Psoas muscle (tissue), 8 donors: ENCODE data around the gene TRIM50. TPM values are rescaled to one million over a fixed set of nuclear protein-coding genes. Genes with fewer than 3 reads are reported as not detected.
"Not testable (repeated sequence)": the region's sequence is repeated elsewhere in the genome, so short reads cannot be mapped to it uniquely, and the experiment has no call there.

Experiments
- ATAC-seq, 4 donors: fragments of 200-7000 bp; cut with Tn5 transposase; one replicate each; pipeline ENCODE4 v1.9.1; 2020; ENCODE audit warnings: moderate library complexity in 3 of 4, mild to moderate bottlenecking in 2 of 4
- DNase-seq, 2 donors: peaks; one replicate each; pipeline ENCODE4 v3.0.0-alpha.2; 2020
- H3K27ac ChIP-seq: fragments of 200-600 bp; one replicate; pipeline ENCODE4 v1.8.0; 2022
- H3K27me3 ChIP-seq, 3 donors: fragments of 200-600 bp in 1 of 3; one replicate each; pipeline versions ENCODE4 v1.6.1 to v1.8.0; 2013 to 2022; ENCODE audit warnings: low read length in 2 of 3, mild to moderate bottlenecking in 2 of 3, moderate library complexity in 1 of 3; ENCODE audit not compliant: insufficient read depth in 3 of 3
- H3K36me3 ChIP-seq, 2 donors: fragments of 200-600 bp in 1 of 2; one replicate each; pipeline versions ENCODE4 v1.6.1 to v1.8.0; 2013 to 2022; ENCODE audit warnings: low read depth in 1 of 2, mild to moderate bottlenecking in 1 of 2, moderate library complexity in 1 of 2; ENCODE audit not compliant: insufficient read depth in 1 of 2
- H3K4me1 ChIP-seq: fragments of 200-600 bp; one replicate; pipeline ENCODE4 v1.8.0; 2022
- H3K4me3 ChIP-seq: fragments of 200-600 bp; one replicate; pipeline ENCODE4 v1.8.0; 2022; ENCODE audit warnings: mild to moderate bottlenecking
- H3K9me3 ChIP-seq: fragments of 200-600 bp; one replicate; pipeline ENCODE4 v1.8.0; 2022
- WGBS, 3 donors: extraction: QIAGEN DNeasy Blood & Tissue Kit; methylation state at CpG; one replicate each; pipeline versions ENCODE4 v1.1.6 to v1.1.7; 2013; 5-methylcytosine and 5-hydroxymethylcytosine counted together
- intact Hi-C, 2 donors: fragments of 100-400 bp; cut with DNase I; formaldehyde crosslinking; loops; one replicate each; pipeline versions ENCODE4 v1.11.0 to v1.14.2; 2022
- polyA plus RNA-seq, 3 donors: library from polyadenylated mRNA; stranded (reverse); fragments of 200-250 nt; gene quantifications; one replicate each; pipeline ENCODE4 v1.2.3, GENCODE V29; 2013
- total RNA-seq, 4 donors: library from RNA; stranded (reverse); fragmentation: NEBNext Ultra II Directional in 2 of 4; extraction: Animal tissue kit (Norgen Biotek cat#: 25700) in 2 of 4; gene quantifications; one replicate each; pipeline versions ENCODE4 v1.2.1 to v1.2.4, GENCODE V29; 2021 to 2023
- TF ChIP-seq, protein P1 (sequence below): fragments of 200-600 bp; IDR thresholded peaks from one replicate; pipeline ENCODE4 v1.8.0; 2022; ENCODE audit warnings: antibody characterized with exemption
- donor health status: healthy with polysubstance abuse.
- donor health status: DM: no; HTN: no; CAD: no; lungs with moderate emphysema.
- donor health status: Bipolar disorder and iron deficiency.
- donor health status: healthy.
- donor health status: DM: yes; HTN: yes; CAD: no.
- donor health status: DM: no; HTN: no; CAD: no.
- donor health status: DM: no; HTN: no; CAD: no.
- donor health status: DM: yes; HTN: yes; CAD: no.

Gene TRIM50
- total and polyA plus RNA-seq, 7 donors = 0.12 to 1.3 (median 0.32) TPM

DNA sequence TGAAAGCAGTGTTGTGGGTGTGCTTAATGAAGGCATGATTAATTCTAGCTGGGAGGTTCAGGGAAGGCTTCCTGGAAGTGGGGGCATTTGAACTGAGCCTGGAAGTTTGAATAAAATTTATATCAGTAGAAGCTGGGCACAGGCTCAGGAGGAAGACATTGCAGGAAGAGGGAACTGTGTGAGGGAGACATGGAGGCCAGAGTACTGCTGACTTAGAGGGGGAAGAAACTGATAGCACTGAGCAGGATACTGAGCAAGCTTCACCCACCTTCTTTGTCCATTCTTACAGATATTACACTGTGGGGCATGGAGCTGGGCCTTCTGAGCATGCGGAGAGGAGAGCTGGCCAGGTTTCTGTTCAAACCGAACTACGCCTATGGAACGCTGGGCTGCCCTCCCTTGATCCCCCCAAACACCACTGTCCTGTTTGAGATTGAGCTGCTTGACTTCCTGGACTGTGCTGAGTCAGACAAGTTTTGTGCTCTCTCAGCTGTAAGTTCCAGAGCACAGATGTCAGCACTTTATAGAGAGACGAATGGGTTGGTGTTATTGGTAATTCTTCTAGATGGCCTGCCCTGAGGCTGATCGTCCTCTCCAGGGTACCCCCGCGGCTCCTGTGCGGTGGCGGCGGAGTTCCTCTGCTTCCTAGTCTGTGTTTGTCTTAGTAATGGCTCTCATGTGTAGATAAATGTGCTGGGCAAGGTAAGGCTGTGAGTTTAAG, 2.1 kb upstream of the TRIM50 start:
- ATAC-seq = no peak
- WGBS, 3 donors = 63 to 68% (median 65%) methylated on average over 11 of the region's 11 CpGs
- Histone ChIP-seq H3K4me3 (no peak overlapping the region), H3K27me3 (no peaks in the 10 kb centered on the region), H3K4me1 (no peaks in the 10 kb centered on the region), H3K27ac (no peak overlapping the region), H3K36me3 (no peaks in the 10 kb centered on the region), H3K9me3 (no peaks in the 10 kb centered on the region)
- TF ChIP-seq, protein P1, sequence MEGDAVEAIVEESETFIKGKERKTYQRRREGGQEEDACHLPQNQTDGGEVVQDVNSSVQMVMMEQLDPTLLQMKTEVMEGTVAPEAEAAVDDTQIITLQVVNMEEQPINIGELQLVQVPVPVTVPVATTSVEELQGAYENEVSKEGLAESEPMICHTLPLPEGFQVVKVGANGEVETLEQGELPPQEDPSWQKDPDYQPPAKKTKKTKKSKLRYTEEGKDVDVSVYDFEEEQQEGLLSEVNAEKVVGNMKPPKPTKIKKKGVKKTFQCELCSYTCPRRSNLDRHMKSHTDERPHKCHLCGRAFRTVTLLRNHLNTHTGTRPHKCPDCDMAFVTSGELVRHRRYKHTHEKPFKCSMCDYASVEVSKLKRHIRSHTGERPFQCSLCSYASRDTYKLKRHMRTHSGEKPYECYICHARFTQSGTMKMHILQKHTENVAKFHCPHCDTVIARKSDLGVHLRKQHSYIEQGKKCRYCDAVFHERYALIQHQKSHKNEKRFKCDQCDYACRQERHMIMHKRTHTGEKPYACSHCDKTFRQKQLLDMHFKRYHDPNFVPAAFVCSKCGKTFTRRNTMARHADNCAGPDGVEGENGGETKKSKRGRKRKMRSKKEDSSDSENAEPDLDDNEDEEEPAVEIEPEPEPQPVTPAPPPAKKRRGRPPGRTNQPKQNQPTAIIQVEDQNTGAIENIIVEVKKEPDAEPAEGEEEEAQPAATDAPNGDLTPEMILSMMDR = no peak
- no peak for DNase-seq
- intact Hi-C loops = no loop called here

DNA sequence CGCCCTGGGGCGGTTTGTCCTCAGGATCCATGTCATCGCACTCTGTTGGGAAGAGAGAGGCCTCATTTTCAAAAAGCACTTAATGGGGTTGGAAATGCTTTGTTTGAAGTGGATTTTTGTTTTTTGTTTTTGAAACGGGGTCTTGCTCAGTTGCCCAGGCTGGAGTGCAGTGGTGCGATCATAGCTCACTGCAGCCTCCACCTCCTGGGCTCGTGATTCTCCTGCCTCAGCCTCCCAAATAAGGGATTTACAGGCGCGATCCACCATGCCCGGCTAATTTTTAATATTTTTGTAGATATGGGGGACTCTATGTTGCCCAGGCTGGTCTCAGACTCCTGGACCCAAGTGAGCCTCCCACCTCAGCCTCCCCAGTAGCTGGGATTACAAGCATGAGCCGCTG, 814 bp upstream of the TRIM50 start:
- TF ChIP-seq, protein P1 = no peak
- H3K9me3 ChIP-seq = no peaks in the 10 kb centered on the region
- ATAC-seq (no peak), DNase-seq (no peak)
- intact Hi-C loops = no loop called here
- H3K36me3 ChIP-seq = no peaks in the 10 kb centered on the region
- H3K27me3 ChIP-seq = no peaks in the 10 kb centered on the region
- H3K4me3 ChIP-seq = no peak overlapping the region
- H3K4me1 ChIP-seq = peaks cover 5% of the 10 kb centered on the region
- 95 to 96% (median 96%) methylated on average over 10 of the region's 10 CpGs for WGBS, 3 donors
- H3K27ac ChIP-seq = no peak overlapping the region

DNA sequence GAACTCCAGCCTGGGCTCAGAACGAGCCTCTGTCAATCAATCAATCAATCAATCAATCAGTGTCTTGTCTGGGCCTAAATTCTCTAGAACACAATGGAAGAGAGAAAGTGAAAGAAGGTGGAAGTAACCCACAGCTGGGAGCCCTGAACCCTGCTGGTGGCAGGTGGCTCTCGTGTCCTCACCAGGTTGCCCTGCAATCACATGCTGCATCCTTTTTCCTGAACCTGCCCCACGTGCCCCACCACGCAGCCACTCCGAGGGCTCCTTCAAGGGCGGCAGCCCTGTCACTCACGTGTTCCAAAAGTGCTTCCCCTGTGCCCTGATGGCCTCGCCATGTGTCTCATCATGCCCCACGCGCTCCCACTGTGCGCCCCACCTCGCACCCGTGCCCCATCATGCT, 433 bp downstream of the TRIM50 start:
- intact Hi-C loops, ATAC-seq, H3K9me3 ChIP-seq, H3K4me1 ChIP-seq, H3K4me3 ChIP-seq, H3K27me3 ChIP-seq, H3K36me3 ChIP-seq, DNase-seq, H3K27ac ChIP-seq: not testable (repeated sequence)
- WGBS, 3 donors = 82 to 93% (median 90%) methylated on average over 7 to 11 of the region's 13 CpGs

DNA sequence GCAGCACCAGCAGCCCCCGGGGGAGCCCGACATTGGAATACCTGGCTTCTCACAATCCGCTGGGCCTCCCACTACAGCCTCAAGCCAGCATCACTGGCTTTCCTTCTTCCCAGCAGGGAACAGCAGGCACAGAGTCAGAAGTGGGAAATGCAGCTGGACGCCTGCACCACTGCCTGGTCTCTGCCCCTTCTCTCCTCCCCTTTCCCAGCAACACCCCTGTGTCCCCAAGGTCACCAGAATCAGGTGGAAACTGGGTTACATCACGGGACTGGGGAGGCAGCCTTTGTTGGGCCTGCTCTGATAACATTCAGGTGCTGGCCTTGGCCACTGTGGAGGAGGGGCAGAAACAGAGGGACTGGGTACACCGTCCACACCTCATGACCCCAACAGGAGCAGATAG, 2.5 kb downstream of the TRIM50 start:
- ATAC-seq, H3K27me3 ChIP-seq, H3K4me3 ChIP-seq, H3K4me1 ChIP-seq, H3K27ac ChIP-seq, H3K36me3 ChIP-seq, H3K9me3 ChIP-seq, DNase-seq, intact Hi-C loops: not testable (repeated sequence)
- 82 to 85% (median 84%) methylated on average over 6 of the region's 6 CpGs for WGBS, 3 donors

DNA sequence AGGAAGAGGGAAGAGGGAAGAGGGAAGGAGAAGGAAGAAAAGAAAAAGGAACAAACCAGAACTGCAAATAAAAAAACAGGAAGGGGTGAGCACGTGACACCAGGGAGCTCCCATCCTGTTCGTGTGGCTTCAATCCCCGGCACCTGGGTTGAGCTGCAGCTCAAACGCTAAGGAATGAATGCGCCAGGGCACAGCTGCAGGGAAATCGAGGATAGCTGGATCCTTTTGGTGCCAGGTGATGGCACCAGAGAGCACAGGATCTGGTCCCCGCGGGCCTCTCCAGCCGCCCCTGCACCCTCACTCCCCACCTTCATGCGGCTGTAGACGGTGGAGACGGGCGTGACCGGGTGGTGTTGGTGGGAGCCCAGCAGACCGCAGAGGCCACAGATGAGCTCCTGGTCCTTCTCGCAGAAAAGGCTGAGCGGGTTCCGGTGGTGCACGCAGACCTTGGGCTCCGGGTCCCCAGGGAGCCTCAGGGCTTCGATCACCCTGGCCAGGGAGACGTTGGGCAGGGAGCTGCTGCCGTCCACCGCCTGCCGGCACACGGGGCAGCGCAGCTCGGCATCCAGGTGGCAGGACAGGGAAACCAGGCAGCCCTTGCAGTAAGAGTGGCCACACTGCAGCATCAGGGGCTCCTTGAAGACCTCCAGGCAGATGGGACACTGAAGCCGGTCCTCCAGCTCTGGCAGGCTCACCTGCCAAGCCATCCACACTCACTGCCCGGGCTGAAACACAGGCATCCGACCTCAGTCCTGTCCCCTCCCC, 3.6 kb downstream of the TRIM50 start:
- H3K27me3 ChIP-seq, intact Hi-C loops, H3K9me3 ChIP-seq, H3K36me3 ChIP-seq, H3K27ac ChIP-seq, H3K4me1 ChIP-seq: not testable (repeated sequence)
- WGBS, 3 donors = 19 to 25% (median 20%) methylated on average over 21 to 31 of the region's 31 CpGs
- TF ChIP-seq, protein P1 = peak; percentile 39
- ATAC-seq = peak; percentile 60 to 79 (median 69)
- peak overlapping the region; percentile 30 for H3K4me3 ChIP-seq
- DNase-seq = peak; percentile 34 to 64

DNA sequence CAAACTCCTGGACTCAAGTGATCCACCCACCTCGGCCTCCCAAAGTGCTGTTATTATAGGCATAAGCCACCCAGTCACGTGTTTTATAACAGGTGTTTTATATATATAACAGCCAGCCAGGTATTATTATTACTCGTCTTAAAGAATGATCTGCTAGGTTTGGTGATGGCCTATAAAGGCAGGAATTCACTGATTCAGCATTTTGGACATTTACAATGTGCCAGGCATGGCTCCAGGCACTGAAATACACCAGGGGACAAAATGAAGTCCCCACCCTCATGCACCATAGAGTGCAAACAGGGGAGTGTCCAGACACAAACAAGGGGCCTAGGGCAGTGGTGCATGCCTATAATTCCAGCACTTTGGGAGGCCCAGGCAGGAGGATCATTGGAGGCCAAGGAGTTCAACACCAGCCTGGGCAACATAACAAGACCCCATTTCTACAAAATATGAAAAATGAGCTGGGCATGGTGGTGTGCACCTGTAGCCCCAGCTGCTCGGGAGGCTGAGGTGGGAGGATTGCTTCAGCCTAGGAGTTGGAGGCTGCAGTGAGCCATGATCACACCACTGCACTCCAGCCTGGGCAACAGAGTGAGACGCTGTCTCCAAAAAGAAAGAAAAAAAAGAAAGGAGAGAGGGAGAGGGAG, 4.3 kb downstream of the TRIM50 start:
- DNase-seq, H3K27ac ChIP-seq, ATAC-seq, H3K4me1 ChIP-seq, intact Hi-C loops, H3K9me3 ChIP-seq, H3K36me3 ChIP-seq, H3K27me3 ChIP-seq: not testable (repeated sequence)
- H3K4me3 ChIP-seq = peak overlapping the region; percentile 30
- 49 to 73% (median 52%) methylated on average over 4 to 5 of the region's 5 CpGs for WGBS, 3 donors

DNA sequence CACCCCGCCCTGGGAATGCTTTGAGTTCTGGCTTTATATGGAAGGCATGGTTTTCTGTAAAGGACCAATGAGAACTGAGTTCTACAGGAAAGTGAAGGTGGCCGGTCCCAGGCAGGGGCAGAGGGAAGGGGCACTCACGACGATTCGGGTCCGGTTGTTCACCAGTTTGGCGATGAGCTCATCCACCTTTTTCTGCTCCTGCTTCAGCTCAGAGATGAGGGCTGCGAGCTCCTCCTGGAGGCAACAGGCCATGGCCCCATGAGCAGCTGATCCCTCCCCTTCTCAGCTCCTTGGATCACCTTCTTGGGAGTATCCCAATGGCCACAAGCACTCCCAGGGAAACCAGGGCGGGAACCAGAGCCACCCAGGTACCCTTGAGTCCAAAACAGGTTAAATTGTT, 7.9 kb downstream of the TRIM50 start:
- H3K9me3 ChIP-seq, DNase-seq, H3K36me3 ChIP-seq, H3K27me3 ChIP-seq, H3K4me3 ChIP-seq, intact Hi-C loops, H3K4me1 ChIP-seq: not testable (repeated sequence)
- peak overlapping the region; percentile 79 for H3K27ac ChIP-seq
- WGBS, 3 donors = 25 to 51% (median 35%) methylated on average over 8 to 9 of the region's 9 CpGs
- peak; percentile 67 to 80 (median 74) for ATAC-seq

DNA sequence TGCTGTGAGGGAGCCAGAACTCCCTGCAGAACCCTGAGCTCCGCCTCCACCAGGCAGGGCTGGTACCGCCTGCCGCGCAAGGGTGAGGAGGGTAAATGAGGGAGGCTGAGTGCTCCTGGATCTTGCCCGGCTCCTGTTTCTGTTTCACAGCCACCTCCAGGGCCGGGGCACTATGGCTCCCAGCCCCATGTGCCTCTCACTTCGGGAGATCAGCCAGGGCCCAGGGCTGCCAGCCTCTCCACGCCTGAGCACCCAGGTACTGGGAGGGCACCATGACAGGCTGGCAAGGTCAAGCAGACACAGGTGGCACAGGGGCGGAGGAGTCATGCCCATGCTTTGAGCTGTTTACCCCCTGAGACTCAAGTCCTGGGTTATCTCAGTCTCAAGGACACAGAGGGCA, 8.3 kb downstream of the TRIM50 start:
- H3K9me3 ChIP-seq, H3K4me1 ChIP-seq, H3K27me3 ChIP-seq, H3K4me3 ChIP-seq, DNase-seq, H3K36me3 ChIP-seq, intact Hi-C loops: not testable (repeated sequence)
- ATAC-seq = peak; percentile 65 to 79 (median 71)
- WGBS, 3 donors = 20 to 38% (median 35%) methylated on average over 9 of the region's 9 CpGs
- peak overlapping the region; percentile 79 for H3K27ac ChIP-seq
